SK-N-SH (cell line): ENCODE results near the gene ATP2B1. TPM values are rescaled to one million over a fixed set of nuclear protein-coding genes. Genes with fewer than 3 reads are reported as not detected.

ENCODE experiments used
- CTCF ChIA-PET: fragments of 300-600, 350-600 bp; formaldehyde crosslinking; extraction: SDS; loops from one replicate; lab custom pipeline; 2021; lab: Yijun Ruan, JAX
- POLR2A ChIA-PET: fragments of 350-600 bp; sonication (Branson Sonifier 250); formaldehyde crosslinking; extraction: SDS; loops from one replicate; lab custom pipeline; 2020; ENCODE audit warnings: antibody characterized with exemption, inconsistent platforms; lab: Yijun Ruan, JAX
- DNase-seq: peaks from one replicate; pipeline ENCODE4 v3.0.0; 2012
- H2AFZ ChIP-seq: fragments of 200-600 bp; sonication (generic); 2 replicates; pipeline ENCODE4 v1.8.1; 2016; ENCODE audit warnings: antibody characterized with exemption, mild to moderate bottlenecking, low read depth
- H3F3A ChIP-seq: fragments of 200-600 bp; sonication (generic); replicated peaks from 2 replicates; pipeline ENCODE3; 2016; ENCODE audit warnings: antibody characterized with exemption, mild to moderate bottlenecking; ENCODE audit not compliant: insufficient read depth
- H3K27ac ChIP-seq, 2 experiments: fragments of 200-500 bp in 1 of 2; fragments of 200-600 bp in 1 of 2; sonication (Bioruptor generic) in 1 of 2; sonication (generic), shearing (Covaris generic) in 1 of 2; 2 replicates each; pipeline versions ENCODE4 v1.5.1 to v1.6.1; 2014 to 2016; ENCODE audit warnings: low read depth in 2 of 2, inconsistent platforms in 1 of 2, low read length in 1 of 2, mild to moderate bottlenecking in 1 of 2, mixed read lengths in 1 of 2
- H3K27me3 ChIP-seq: fragments of 200-600 bp; sonication (generic), shearing (Covaris generic); 2 replicates; pipeline ENCODE4 v1.6.1; 2016; ENCODE audit warnings: mixed run types; ENCODE audit not compliant: insufficient read depth
- H3K36me3 ChIP-seq, 2 experiments: fragments of 200-500 bp in 1 of 2; fragments of 200-600 bp in 1 of 2; sonication (Bioruptor generic) in 1 of 2; sonication (generic) in 1 of 2; replicated peaks in 1 of 2; 2 replicates each; pipeline versions ENCODE3 to v1.5.1; 2014 to 2016; ENCODE audit warnings: low read length in 1 of 2, mild to moderate bottlenecking in 1 of 2; ENCODE audit not compliant: insufficient read depth in 2 of 2, control insufficient read depth in 1 of 2
- H3K4me1 ChIP-seq, 2 experiments: fragments of 200-500 bp in 1 of 2; fragments of 200-600 bp in 1 of 2; sonication (Bioruptor generic) in 1 of 2; sonication (generic), shearing (Covaris generic) in 1 of 2; 2 replicates each; pipeline versions ENCODE4 v1.5.1 to v1.6.1; 2014 to 2016; ENCODE audit warnings: low read depth in 1 of 2, low read length in 1 of 2, mixed run types in 1 of 2; ENCODE audit not compliant: insufficient read depth in 2 of 2, control insufficient read depth in 1 of 2
- H3K4me2 ChIP-seq: fragments of 200-600 bp; sonication (generic), shearing (Covaris generic); 2 replicates; pipeline ENCODE4 v1.6.1; 2017; ENCODE audit warnings: mixed run types
- H3K4me3 ChIP-seq, 2 experiments: fragments of 200-500 bp in 1 of 2; fragments of 200-600 bp in 1 of 2; sonication (Bioruptor generic) in 1 of 2; sonication (generic), shearing (Covaris generic) in 1 of 2; 2 replicates each; pipeline versions ENCODE4 v1.5.1 to v1.8.1; 2014 to 2016; ENCODE audit warnings: low read depth in 2 of 2, inconsistent platforms in 1 of 2, low read length in 1 of 2, mild to moderate bottlenecking in 1 of 2, mixed read lengths in 1 of 2, moderate library complexity in 1 of 2
- H3K79me2 ChIP-seq: fragments of 200-600 bp; sonication (generic); 2 replicates; pipeline ENCODE4 v1.8.1; 2017; ENCODE audit warnings: mild to moderate bottlenecking; ENCODE audit not compliant: insufficient read depth
- H3K9ac ChIP-seq: fragments of 200-600 bp; sonication (generic); 2 replicates; pipeline ENCODE4 v1.6.1; 2017; ENCODE audit warnings: mixed run types
- H3K9me2 ChIP-seq: fragments of 200-600 bp; sonication (generic); 2 replicates; pipeline ENCODE4 v1.6.1; 2017; ENCODE audit warnings: mixed run types
- H3K9me3 ChIP-seq: fragments of 200-600 bp; sonication (generic); 2 replicates; pipeline ENCODE4 v1.6.1; 2017; ENCODE audit warnings: mixed run types, mild to moderate bottlenecking, moderate library complexity
- H4K20me1 ChIP-seq: fragments of 200-600 bp; sonication (generic); 2 replicates; pipeline ENCODE4 v1.6.1; 2017; ENCODE audit warnings: mild to moderate bottlenecking, mixed run types; ENCODE audit not compliant: insufficient read depth
- CTCF ChIP-seq: fragments of 200-600 bp; sonication (generic); IDR thresholded peaks from 2 replicates; pipeline ENCODE4 v1.6.1; 2017; ENCODE audit warnings: antibody characterized with exemption, mild to moderate bottlenecking, moderate library complexity
- ELF1 ChIP-seq: IDR thresholded peaks from 2 replicates; pipeline ENCODE4 v1.4.0; 2012
- FOSL2 ChIP-seq: IDR thresholded peaks from 2 replicates; pipeline ENCODE4 v1.4.0; 2012; ENCODE audit warnings: low read depth, mild to moderate bottlenecking, moderate library complexity, borderline replicate concordance
- MAX ChIP-seq: IDR thresholded peaks from 2 replicates; pipeline ENCODE4 v1.4.0; 2012; ENCODE audit warnings: low read depth
- MXI1 ChIP-seq: IDR thresholded peaks from 2 replicates; pipeline ENCODE4 v1.6.1; 2012; ENCODE audit warnings: mild to moderate bottlenecking, low read depth, low read length, improper control_type of control experiment
- PBX3 ChIP-seq: IDR thresholded peaks from 2 replicates; pipeline ENCODE4; 2012
- POLR2AphosphoS5 ChIP-seq: IDR thresholded peaks from 2 replicates; pipeline ENCODE4 v1.6.1; 2012; ENCODE audit warnings: low read depth, low read length
- RCOR1 ChIP-seq: fragments of 150-350 bp; IDR thresholded peaks from 2 replicates; pipeline ENCODE4 v1.6.1; 2017; ENCODE audit warnings: antibody characterized with exemption, low read length
- REST ChIP-seq: IDR thresholded peaks from 2 replicates; pipeline ENCODE4 v1.6.1; 2012; ENCODE audit warnings: mild to moderate bottlenecking, low read depth, low read length, moderate library complexity
- TEAD4 ChIP-seq: IDR thresholded peaks from 2 replicates; pipeline ENCODE4 v1.4.0; 2012; ENCODE audit warnings: mild to moderate bottlenecking, borderline replicate concordance; ENCODE audit not compliant: insufficient read depth
- WGBS: methylation state at CpG from one replicate; pipeline ENCODE4 v1.1.6; 2017; ENCODE audit warnings: low lambda C conversion rate; 5-methylcytosine and 5-hydroxymethylcytosine counted together
- polyA plus RNA-seq, 3 experiments: library from polyadenylated mRNA; depleted of rRNA; stranded (reverse); fragments of >200 nt; gene quantifications; 2 replicates each; pipeline ENCODE4 v1.2.3, GENCODE V29; 2012

The ATP2B1 gene
- polyA plus RNA-seq, 1 of the 3 experiments (the other 2 are of a cell fraction), result 4.3 TPM

GRCh38 chr12:89680409-89680808 is 28.2 kb downstream of the ATP2B1 start:
- H3K36me3 ChIP-seq, result no peaks in the 10 kb centered on the region

More at GRCh38 chr12:89680409-89680808, 28.2 kb downstream of the ATP2B1 start:
- no peak for DNase-seq
- Histone ChIP-seq H3K27ac (no peak overlapping the region), H3K9me2 (no peaks in the 10 kb centered on the region), H3K9me3 (peaks cover 24% of the 10 kb centered on the region), H3K4me1 (no peaks in the 10 kb centered on the region), H3K4me3 (no peak overlapping the region), H3K27me3 (no peaks in the 10 kb centered on the region), H3K9ac (no peak overlapping the region), H3K4me2 (no peak overlapping the region), H3F3A (peaks cover 4% of the 10 kb centered on the region), H3K79me2 (peaks cover 35% of the 10 kb centered on the region), H4K20me1 (no peaks in the 10 kb centered on the region), H2AFZ (no peak overlapping the region)
- ChIA-PET POLR2A (no interaction called here), CTCF (interaction anchor here (1.4 kb wide), 1 partner anchor 23 kb away, joined by 3 read pairs; no protein-coding TSS in a partner anchor)
- 95% methylated on average over 4 of the region's 4 CpGs for WGBS
- TF ChIP-seq RCOR1 (no peak), CTCF (no peak), MXI1 (no peak), POLR2AphosphoS5 (no peak), FOSL2 (no peak), TEAD4 (no peak), ELF1 (no peak), PBX3 (no peak), MAX (no peak), REST (no peak)
